Measurements from ENCODE around the gene KLHL3.

- TF ChIP-seq, protein P1, sequence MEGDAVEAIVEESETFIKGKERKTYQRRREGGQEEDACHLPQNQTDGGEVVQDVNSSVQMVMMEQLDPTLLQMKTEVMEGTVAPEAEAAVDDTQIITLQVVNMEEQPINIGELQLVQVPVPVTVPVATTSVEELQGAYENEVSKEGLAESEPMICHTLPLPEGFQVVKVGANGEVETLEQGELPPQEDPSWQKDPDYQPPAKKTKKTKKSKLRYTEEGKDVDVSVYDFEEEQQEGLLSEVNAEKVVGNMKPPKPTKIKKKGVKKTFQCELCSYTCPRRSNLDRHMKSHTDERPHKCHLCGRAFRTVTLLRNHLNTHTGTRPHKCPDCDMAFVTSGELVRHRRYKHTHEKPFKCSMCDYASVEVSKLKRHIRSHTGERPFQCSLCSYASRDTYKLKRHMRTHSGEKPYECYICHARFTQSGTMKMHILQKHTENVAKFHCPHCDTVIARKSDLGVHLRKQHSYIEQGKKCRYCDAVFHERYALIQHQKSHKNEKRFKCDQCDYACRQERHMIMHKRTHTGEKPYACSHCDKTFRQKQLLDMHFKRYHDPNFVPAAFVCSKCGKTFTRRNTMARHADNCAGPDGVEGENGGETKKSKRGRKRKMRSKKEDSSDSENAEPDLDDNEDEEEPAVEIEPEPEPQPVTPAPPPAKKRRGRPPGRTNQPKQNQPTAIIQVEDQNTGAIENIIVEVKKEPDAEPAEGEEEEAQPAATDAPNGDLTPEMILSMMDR (IDR thresholded peaks at IDR 0.05 in 8 of 11, conservative IDR thresholded peaks at IDR 0.05 in 3 of 11), result no peak
- no peak for TF ChIP-seq POLR2A (IDR thresholded peaks at IDR 0.05)
Observed at GRCh38 chr5:137747848-137748247, 12.0 kb upstream of the KLHL3 start.
